Urothelium cell line (cell line): ENCODE results near the gene SCIN.
A peak's percentile ranks its signal among the peaks of the same experiment; 100 is the strongest.
"Not testable (repeated sequence)": the region's sequence is repeated elsewhere in the genome, so short reads cannot be mapped to it uniquely, and the experiment has no call there.

ENCODE experiments used
- DNase-seq: peaks from one replicate; pipeline ENCODE4 v3.0.0; 2011; ENCODE audit warnings: low spot score, mixed read lengths
- FAIRE-seq: peaks from 2 replicates; lab custom pipeline; 2011; peaks lifted over from hg19 to GRCh38; lab: Jason Lieb, UNC

Gene SCIN

DNA sequence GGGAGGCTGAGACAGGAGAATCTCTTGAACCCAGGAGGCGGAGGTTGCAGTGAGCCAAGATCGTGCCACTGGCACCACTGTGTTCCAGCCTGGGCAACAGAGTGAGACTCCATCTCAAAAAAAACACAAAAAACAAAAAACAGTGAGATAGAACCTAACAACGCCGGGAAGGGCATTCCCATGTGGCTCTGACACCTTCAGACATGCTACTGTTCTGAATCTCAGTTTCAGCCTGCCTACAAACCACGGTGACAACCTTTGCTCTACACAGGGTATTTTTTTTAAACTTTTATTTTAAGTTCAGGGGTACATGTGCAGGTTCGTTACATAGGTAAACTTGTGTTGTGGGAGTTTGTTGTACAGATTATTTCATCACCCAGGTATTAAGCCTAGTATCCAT lies 74.7 kb downstream of the SCIN start:
- FAIRE-seq, DNase-seq: not testable (repeated sequence)

DNA sequence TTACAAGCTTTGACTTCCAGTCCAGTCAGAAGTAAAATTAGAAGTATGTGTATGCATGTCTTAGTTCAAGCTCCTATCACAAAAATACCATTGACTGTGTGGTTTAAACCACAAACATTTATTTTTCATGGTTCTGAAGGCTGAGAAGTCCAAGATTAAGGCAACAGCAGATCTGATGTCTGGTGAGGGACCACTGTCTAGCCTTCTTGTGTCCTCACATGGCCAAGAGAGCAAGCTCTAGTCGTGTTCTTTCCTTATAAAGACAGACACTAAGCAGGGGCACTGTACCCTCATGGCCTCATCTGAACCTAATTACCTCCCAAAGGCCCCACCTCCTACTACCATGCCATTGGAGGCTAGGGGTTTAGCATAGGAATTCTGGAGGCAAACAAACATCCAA lies 75.6 kb downstream of the SCIN start:
- DNase-seq (no peak), FAIRE-seq (no peak)

DNA sequence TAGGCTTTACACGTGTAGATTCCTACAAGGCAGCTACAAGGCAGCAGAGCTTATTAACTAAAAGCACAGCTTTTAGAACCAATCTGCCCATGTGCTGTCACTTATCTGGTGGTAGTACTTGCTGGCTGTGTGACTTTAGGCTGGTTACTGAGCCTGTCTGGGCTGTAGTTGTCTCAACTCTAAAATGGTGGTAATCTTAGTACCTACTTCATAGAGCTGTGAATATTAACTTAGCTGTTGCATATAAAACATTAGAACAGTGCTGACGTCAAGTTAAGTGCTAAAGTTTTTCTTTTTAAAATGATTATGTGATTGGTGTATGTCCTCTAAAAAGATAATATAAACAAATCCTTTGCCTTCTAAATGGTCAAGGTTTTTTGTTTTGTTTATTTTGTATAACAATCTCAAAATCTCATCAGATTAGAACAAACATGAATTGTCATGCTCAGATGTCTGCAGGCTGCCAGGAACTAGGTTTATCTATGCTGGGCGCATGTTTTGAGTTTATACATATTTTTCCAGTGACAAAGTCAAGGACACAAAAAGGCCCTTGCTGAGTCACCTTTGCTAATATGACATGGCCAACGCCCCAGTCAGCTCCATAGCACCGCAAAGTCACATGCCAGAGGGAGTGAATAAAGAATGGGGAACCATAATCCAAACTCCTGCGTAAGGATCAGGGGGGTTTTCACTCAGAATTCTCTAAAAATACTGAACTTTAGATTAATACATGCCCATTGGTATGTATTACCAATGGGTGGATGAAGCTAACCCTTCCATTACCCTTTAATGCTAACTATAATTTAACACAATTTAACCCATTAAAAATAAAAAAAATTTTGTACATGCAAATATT lies 77.1 kb downstream of the SCIN start:
- peak; percentile 40 for FAIRE-seq
- peak; percentile 53 for DNase-seq

DNA sequence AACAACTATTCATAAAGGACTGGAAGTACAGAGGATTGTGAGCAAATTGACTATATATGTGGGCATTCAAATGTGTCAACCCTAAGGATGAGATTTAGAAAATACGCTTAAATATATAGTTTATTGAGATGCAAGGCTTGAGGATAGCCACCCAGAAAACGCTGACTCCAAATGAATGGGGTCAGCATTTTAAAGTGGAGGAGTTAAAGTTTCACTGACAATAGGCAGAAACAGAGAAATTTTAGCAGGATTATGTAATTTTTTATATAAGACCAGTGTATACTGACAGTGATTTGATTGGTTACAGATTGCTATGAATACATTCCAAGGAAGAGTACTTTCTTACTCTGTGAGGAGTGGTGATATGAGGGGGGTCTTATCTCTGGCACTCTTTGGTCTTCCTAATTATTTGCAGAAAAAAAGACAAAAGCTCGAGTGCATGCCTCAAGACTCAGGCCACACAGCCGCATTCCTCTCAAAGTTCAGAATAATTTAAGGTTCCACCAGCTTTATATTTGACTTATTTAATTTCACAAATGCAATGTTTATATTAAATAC lies 78.3 kb downstream of the SCIN start:
- FAIRE-seq (no peak), DNase-seq (no peak)

DNA sequence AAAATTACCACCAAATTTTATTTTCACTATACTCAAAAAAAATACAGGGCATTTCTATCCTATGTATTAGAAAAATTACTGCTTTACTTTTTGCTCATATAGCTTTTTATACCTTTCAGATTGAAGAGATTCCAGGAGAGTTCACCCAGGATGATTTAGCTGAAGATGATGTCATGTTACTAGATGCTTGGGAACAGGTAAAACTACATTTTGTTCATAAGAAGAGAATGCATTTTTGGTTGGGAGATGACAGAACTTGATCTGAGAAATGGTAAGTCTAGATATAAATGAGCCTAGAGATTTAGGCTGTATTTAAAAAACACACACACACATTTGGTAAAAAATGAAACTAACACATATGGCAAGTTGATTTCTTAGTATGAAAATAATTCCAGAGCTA lies 78.8 kb downstream of the SCIN start:
- FAIRE-seq, result no peak
- no peak for DNase-seq

DNA sequence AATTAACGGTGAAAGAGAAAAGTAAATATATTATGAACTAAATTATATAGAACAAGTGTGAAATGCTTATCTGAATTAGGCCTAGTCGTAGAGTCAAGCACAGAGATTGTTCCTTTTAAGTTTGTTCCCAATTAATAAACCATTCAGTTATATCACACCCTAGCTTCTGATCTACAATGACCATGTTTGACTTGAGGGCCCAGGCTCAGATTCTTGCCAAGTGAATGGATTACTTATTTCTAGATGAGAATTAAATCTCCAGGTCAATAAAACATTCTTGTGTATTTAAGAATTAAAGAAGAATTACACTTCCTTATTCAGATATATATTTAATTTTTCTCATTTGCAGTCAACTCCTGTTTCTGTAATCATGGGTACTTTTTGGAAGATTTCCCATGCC lies 79.6 kb downstream of the SCIN start:
- FAIRE-seq (no peak), DNase-seq (no peak)

DNA sequence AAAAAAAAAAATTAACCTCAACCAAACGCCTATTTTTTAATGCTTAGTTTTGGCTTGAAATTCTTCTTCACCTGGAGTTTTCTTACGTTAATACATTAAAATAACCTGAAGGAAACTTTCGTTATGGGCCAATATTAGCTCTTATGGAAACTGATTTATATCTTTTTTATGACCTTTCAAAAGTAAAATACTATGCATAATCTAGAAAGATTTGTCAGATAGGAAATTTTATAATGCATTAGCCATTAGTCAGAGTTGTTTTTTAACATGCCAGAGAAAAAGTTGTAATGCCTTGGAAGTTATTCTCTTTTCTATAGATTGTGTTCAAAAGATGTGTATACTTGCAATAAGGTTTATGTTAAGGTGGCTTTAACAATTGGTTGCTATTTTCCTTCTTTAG lies 82.6 kb downstream of the SCIN start:
- FAIRE-seq (no peak), DNase-seq (no peak)

DNA sequence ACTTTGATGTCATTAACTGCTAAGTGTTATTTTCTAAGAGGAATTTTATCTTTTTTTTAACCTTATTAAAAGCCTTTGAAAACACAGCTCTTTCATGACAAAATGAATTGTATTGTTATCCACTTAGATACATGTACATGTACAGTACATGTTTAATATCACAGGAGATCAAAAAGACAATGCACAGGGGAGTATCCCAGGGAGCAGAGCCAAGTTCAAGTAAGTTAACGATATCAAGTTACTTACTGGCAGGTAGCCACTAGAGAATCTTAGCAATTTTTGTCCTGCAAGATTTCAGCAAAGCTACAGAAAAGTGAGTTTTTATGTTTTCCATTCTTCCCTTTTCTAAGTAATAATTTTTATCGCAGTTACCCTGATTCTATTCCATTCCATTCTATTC lies 83.0 kb downstream of the SCIN start:
- FAIRE-seq, result peak; percentile 37
- no peak for DNase-seq

DNA sequence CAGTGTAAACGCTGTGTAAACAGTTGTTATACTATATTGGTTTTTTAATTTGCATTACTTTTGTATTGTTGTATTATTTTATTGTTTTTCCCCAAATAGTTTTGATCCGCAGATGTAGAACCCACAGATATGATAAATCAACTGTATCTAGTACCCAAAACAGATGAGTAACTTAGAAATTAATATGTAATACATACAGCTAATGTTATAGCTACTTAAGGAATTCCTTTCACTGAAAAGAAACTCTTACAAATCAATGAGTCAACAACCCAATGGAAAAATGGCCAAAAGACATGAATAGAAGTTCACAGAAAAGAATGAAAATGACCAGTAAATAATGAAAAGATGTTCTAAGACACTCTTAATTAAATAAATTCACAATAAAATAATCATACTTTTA lies 84.6 kb downstream of the SCIN start:
- FAIRE-seq, result no peak

DNA sequence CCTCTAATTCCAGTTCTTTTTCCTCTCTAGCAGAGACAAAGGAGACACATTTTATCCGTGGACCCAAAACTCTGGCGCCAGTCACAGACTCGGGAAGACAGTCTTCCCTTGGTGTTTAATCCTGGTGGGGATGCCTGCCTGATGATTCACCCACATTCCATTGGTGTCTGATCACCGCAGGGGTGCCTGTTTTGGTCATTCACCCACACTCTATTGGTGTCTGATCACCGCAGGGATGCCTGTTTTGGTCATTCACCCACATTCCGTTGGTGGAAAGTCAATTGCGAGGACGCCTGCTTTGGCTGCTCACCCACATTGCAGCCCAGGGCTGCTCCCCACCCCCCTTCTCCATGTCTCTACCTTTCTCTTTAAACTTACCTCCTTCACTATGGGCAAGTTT lies 89.9 kb downstream of the SCIN start:
- peak; percentile 53 for DNase-seq
- FAIRE-seq, result peak; percentile 94

More for the DNA sequence above, 84.6 kb downstream of the SCIN start:
- DNase-seq, result no peak

DNA sequence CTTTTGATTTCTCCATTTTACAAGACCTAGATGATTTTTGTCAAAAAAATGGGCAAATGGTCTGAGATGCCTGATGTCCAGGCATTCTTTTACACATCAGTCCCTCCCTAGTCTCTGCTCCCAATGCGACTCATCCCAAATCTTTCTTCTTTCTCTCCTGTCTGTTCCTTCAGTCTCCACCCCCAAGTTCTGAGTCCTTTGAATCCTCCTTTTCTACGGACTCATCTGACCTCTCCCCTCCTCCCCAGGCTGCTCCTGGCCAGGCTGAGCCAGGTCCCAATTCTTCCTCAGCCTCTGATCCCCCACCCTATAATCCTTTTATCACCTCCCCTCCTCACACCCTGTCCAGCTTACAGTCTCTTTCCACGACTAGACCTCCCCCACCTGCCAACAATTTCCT lies 90.5 kb downstream of the SCIN start:
- FAIRE-seq, DNase-seq: not testable (repeated sequence)

DNA sequence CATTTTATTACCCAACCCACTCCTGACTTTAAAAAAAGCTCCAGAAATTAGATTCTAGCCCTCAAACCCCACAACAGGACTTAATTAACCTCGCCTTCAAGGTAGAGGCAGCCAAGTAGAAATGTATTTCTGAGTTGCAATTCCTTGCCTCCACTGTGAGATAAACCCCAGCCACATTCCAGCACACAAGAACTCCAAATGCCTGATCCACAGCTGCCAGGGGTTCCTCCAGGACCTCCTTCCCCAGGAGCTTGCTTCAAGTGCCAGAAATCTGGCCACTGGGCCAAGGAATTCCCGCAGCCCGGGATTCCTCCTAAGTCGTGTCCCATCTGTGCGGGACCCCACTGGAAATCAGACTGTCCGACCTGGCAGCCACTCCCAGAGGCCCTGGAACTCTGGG lies 91.1 kb downstream of the SCIN start:
- DNase-seq, result no peak
- no peak for FAIRE-seq

DNA sequence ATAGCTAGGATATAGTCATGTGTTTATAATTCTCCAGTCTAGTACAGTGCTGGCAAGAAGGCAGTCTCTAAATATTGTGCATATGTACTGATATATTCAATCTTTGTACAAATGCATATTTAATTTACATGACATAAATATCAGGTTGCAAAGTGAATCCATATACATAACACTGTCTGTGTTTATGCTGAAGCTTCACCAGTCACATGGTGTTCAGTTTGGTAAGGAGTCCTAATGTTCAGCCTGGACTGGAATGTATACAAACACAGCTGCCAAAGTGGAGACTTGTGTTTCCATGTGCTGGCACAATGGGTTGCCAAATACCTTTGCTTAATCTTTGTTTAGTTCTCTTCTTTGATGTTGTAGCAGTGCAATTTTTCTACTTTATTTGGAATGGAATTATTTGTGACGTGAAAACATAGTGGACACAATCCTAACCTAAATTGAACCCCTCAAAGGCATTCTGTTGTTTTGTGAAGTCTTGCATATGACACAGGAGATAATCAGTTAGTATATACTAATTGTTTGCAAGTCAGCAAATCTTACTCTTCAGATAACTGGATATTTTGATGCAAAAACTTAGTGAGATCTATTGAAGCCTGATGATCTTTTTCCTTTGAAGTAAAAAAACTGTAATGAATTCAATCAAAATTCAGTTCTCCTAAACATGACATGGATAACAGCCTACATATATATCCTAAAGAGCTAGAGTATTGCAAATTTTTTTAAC lies 99.6 kb downstream of the SCIN start:
- DNase-seq (no peak), FAIRE-seq (no peak)

DNA sequence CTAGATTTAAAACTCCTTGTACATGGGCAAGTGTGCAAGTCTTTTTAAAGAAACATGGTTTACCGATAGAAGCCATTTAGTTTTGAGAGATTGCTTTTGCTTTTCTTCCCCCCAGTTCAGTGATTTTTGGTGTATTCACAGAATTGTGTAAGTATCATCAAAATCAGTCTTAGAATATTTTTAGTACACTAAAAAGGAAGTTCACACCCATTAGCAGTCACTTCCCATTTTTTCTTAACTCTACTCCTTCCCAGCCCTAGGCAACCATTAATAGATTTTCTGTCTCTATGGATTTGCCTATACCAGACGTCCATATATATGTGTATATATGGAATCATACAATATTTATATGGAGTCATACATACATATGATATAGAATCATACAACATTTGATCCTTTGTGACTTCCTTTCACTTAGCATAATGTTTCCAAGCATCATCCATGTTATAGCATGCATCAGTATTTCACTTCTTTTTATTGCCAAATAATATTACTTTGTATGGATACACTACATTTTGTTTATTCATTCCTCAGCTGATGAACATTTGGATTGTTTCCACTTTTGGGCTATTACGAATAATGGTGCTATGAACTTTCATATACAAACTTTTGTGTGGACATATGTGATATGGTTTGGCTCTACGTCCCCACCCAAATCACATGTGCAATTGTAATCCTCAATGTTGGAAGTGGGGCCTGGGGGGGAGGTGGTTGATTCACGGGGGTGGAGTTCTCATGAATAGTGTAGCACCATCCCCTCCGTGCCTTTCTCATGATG lies 100.4 kb downstream of the SCIN start:
- no peak for DNase-seq
- no peak for FAIRE-seq

DNA sequence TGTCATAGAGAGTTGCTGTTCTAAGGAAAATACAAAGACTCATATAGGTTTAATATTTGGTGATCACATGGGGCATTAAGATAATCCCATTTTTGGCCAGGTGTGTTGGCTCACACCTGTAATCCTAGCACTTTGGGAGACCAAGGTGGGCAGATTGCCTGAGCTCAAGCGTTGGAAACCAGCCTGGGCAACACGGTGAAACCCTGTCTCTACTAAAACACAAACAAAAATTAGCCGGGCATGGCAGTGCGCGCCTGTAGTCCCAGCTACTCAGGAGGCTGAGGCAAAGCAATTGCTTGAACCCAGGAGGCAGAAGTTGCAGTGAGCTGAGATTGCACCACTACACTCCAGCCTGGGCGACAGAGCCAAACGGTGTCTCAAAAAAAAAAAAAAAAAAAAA lies 102.9 kb downstream of the SCIN start:
- not testable (repeated sequence) for FAIRE-seq

DNA sequence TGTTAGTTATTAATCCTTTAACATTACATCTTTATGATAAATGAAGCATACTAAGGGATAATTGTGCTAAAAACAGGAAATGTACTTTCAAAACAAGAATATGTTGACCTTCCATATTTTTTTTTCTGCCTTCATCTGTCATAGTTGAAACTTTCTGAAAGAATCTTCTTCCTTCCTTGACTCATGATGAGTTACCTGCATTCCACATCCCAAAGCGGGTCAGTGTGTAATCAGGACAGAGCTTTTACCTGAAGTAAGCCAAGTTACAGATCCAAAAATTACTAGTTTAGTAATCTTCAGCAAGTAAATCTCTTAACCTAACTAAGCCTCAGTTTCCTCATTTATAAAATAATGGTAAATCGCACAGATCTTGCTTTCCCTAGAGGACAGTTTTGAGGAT lies 103.5 kb downstream of the SCIN start:
- FAIRE-seq (no peak), DNase-seq (no peak)

More for the DNA sequence above, 102.9 kb downstream of the SCIN start:
- not testable (repeated sequence) for DNase-seq

DNA sequence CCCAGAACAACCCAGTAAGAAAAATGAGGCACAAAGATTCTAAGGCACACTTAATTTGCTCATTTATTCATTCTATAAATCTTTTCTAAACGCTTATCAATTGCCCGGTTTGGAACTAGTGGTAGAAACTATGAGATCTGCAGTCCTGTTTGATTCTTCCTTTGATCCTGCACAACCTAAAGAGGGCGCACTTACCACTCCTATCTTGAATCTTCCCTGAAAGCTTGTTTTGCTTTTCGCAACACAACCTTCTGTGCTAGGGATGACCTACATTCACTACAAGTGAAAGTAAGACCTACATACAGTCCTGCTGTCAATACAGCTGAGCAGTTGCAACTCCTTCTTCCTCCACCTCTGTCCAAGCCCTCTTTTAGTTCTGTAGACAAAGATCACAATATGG lies 104.3 kb downstream of the SCIN start:
- no peak for DNase-seq
- no peak for FAIRE-seq

DNA sequence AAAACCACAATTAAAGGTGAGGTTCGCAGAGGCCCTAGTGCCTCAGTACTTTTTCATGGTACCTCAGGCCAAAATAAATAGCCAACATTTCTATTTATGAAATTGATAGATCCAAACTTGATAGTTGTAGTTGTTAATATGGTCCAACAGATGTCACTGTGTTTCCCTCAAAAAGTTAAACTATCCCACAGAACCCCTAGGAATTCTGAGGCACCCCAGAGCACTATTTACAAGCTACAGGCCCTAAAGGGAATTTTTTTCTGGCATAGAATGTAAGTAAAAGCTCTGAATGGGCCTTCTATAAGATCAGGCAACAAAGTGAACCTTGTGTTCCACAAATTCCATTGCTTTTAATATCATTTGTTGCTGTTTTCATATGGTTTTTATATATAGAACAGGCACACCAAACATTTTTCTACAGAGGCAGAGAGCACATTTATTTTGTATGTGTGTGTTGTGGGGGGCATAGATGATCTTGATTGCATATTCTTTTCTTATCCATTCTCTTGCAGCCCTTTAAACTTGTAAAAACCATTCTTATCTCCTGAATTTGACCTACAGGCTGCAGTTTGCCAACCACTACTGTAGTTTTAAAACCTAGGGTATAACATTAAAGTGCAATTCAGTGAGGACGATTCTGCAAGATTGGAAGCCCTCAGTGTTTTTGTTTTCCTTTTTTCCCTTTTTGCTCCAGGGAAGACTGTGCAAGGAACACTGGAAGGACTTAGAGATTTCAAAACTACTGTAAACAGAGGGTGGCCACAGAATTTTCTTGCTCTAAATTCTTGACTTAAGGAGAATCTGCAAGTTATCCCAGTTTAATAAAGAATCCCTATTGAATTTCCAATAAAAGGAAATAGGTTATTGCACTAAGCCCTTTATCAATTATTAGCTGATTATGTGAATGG lies 113.4 kb downstream of the SCIN start:
- FAIRE-seq (no peak), DNase-seq (no peak)

DNA sequence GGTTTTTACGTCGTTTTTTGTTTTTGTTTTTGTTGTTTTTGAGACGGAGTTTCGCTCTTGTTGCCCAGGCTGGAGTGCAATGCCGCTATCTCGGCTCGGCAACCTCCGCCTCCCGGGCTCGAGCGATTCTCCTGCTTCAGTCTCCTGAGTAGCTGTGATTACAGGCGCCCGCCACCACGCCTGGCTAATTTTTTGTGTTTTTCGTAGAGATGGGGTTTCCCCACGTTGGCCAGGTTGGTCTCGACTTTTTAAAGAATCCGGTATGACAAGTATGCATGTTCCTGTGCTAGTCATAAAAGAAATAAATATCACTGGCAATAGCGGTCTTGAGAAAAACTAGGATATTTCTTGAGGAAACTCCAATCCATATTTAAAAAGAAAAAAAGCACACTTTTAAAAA lies 114.2 kb downstream of the SCIN start:
- no peak for FAIRE-seq
- DNase-seq, result no peak

DNA sequence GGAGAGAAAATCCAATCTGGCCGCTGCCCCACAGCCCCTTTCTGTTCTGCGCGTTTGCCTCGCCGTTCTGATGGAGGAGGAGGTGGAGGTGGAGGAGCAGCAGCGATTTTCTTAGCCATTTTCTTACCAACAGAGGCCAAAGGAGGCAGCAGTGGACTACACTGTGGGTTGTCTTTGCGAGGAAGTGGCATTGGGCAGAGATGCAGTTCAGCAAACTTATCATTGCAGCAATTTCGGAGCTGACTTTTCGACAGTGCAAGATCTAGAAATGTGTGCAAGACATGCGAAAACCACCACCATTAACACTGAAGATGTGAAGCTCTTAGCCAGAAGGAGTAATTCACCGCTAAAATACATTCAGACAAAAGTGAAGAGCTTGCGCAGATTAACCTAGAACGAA lies 115.0 kb downstream of the SCIN start:
- FAIRE-seq, result no peak
- DNase-seq, result peak; percentile 28
